Muscle layer of colon (tissue), 2 donors: ENCODE data around the gene ABLIM2.

Experiments used
- H3K27ac ChIP-seq: one replicate; pipeline ENCODE4 v1.7.0; 2013; ENCODE audit warnings: low read depth, mild to moderate bottlenecking, low read length, moderate library complexity
- H3K27me3 ChIP-seq, 2 donors: one replicate each; pipeline ENCODE4 v1.7.0; 2013; ENCODE audit warnings: low read length in 2 of 2, mild to moderate bottlenecking in 2 of 2; ENCODE audit not compliant: insufficient read depth in 2 of 2, control insufficient read depth in 1 of 2
- H3K36me3 ChIP-seq: one replicate; pipeline ENCODE4 v1.7.0; 2013; ENCODE audit warnings: mild to moderate bottlenecking, low read length; ENCODE audit not compliant: insufficient read depth
- H3K4me1 ChIP-seq: one replicate; pipeline ENCODE4 v1.7.0; 2013; ENCODE audit warnings: mild to moderate bottlenecking, low read length; ENCODE audit not compliant: insufficient read depth
- H3K4me3 ChIP-seq, 2 donors: one replicate each; pipeline ENCODE4 v1.7.0; 2013; ENCODE audit warnings: low read length in 2 of 2, low read depth in 1 of 2, mild to moderate bottlenecking in 1 of 2, moderate library complexity in 1 of 2
- H3K9ac ChIP-seq: one replicate; pipeline ENCODE4 v1.7.0; 2013; ENCODE audit warnings: low read length
- H3K9me3 ChIP-seq: one replicate; pipeline ENCODE4 v1.7.0; 2013; ENCODE audit warnings: mild to moderate bottlenecking, low read length
- donor health status: abdominal sarcoma.
- donor health status: Adenocarcinoma of cecum.

The ABLIM2 gene

DNA sequence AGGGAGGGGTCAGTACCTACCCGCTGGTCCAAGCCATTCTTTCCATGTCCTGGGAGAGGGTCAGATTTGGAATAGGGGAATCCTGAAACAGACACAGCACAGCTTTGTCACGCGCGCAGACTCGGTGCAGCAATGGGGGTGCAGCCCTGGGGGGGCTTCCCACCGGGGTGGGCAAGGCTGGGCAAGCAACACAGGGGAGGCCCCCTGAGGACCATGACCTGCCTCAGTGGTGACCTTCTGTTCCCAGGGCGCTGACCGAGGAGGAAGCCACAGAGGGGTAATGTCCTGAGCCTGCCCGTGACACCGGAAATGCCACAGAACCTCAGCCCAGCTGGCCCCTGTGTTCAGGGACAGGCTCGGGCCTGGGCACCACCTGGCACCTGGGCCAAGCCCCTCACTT lies 165.8 kb downstream of the ABLIM2 start:
- Histone ChIP-seq H3K4me1 (no peaks in the 10 kb centered on the region), H3K9me3 (no peaks in the 10 kb centered on the region), H3K9ac (no peak overlapping the region), H3K27ac (no peak overlapping the region), H3K4me3 (no peak overlapping the region), H3K36me3 (no peaks in the 10 kb centered on the region), H3K27me3 (no peaks in the 10 kb centered on the region)

DNA sequence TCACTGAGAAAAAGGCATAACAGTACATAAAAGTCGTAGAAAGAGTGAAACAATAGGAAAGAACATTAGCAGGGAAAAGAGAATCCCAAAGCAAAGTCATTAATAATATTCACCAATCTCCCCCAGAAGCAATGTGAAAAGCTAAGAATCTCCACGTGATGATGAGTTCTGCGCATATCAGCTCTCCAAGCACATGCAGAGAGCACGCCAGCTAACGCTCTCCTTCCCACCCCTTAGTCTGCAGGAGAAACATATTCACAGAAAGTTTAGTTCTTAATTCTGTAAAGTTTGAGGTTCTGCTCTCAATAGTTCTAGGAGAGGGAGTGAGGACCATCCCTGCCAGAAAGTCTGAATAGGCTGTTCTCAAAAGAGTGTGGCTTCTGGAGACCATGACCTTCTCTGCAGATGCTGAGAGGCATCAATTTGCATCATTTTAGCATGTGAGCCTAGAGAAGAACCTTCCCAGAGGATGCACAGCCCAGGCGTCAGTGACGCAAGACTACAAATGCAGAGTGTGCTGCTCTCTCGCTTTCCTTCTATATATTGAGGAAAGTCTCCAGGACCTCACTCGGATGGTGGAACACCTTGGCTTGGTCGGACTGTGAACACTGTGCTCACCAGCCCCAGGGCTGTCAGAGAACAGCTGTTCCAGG lies 167.7 kb downstream of the ABLIM2 start:
- Histone ChIP-seq H3K9me3 (no peaks in the 10 kb centered on the region), H3K27me3 (no peaks in the 10 kb centered on the region), H3K4me1 (no peaks in the 10 kb centered on the region), H3K9ac (no peak overlapping the region), H3K4me3 (no peak overlapping the region), H3K36me3 (no peaks in the 10 kb centered on the region), H3K27ac (no peak overlapping the region)

DNA sequence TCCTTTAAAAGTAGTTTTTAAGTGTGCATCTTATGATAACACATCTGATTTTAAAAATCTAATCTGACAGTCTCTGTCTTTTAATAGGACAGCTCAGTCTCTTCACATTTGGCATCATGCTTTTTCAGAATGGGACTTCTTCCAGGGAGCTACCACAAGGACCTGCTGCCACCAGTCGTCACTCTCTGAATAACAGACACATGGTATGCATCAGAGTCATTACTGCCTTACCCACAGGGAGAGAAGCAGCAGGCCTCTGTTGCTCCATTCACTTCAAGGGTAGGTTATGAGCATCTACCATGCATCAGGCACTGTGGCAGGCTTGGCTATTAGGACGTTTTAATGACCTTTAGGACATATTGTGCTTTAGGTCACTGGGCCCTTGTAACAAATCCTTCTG lies 169.0 kb downstream of the ABLIM2 start:
- Histone ChIP-seq H3K36me3 (no peaks in the 10 kb centered on the region), H3K4me3 (no peak overlapping the region), H3K4me1 (no peaks in the 10 kb centered on the region), H3K27me3 (no peaks in the 10 kb centered on the region), H3K9ac (no peak overlapping the region), H3K9me3 (no peaks in the 10 kb centered on the region), H3K27ac (no peak overlapping the region)

DNA sequence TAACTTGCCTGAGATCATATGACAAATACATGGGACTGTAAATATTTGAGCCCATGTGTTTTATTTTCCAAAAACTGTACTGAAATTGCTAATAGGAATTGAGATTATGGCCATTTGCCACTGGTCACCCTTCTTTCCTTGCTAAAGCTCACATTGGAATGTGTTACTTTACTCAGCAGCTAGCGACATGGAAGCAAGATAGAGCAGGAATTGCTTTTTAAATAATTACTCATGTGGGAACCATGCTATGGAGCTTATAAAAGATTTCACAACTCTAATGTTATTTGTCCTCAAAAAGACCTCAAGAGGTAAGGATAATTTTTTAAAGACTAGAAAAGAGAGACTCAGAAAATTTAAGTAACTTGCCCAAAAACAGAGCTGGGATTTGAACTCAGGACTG lies 170.2 kb downstream of the ABLIM2 start:
- H3K9me3 ChIP-seq = no peaks in the 10 kb centered on the region

DNA sequence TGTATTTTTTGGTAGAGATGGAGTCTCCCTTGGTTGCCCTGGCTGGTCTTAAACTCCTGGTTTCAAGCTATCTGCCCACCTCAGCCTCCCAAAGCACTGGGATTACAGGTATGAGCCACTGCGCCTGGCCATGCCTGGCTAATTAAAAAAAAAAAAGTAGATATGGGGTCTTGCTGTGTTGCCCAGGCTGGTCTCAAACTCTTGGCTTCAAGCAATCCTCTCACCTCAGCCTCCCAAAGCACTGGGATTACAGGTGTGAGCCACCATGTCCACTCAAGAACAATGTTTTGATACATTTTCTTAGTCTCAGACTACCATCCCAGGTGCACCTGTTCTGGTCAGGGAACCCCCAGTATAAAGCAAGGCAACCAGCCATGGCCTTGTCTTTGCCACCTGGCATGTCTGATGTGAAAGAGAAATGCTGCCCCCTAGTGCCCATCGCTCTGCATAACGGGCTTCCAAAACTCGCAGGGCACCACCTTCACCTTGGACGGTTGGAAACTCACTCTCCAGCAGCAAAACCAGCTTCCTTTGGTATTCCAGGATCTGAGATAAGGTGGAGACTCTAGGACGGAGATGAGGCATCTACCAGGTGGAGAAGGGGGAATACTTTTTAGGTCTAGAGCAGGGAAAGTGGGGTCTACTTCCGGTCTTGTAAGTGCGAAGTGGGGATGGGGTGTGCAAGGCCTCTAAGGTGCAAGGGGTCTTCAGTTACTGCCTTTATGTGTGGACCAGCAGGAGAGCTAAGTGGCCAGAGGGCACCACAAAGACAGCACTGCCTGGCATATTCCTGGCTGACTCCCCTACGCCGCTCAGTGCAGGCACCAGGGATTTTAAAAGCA lies 171.2 kb downstream of the ABLIM2 start:
- no peaks in the 10 kb centered on the region for H3K4me1 ChIP-seq
- no peak overlapping the region for H3K4me3 ChIP-seq
- no peaks in the 10 kb centered on the region for H3K9me3 ChIP-seq
- no peak overlapping the region for H3K27ac ChIP-seq
- no peaks in the 10 kb centered on the region for H3K36me3 ChIP-seq
- no peaks in the 10 kb centered on the region for H3K27me3 ChIP-seq
- no peak overlapping the region for H3K9ac ChIP-seq

More for the DNA sequence above, 170.2 kb downstream of the ABLIM2 start:
- no peak overlapping the region for H3K4me3 ChIP-seq
- H3K27me3 ChIP-seq = no peaks in the 10 kb centered on the region
- H3K4me1 ChIP-seq = no peaks in the 10 kb centered on the region
- no peak overlapping the region for H3K9ac ChIP-seq
- H3K36me3 ChIP-seq = no peaks in the 10 kb centered on the region
- H3K27ac ChIP-seq = no peak overlapping the region

DNA sequence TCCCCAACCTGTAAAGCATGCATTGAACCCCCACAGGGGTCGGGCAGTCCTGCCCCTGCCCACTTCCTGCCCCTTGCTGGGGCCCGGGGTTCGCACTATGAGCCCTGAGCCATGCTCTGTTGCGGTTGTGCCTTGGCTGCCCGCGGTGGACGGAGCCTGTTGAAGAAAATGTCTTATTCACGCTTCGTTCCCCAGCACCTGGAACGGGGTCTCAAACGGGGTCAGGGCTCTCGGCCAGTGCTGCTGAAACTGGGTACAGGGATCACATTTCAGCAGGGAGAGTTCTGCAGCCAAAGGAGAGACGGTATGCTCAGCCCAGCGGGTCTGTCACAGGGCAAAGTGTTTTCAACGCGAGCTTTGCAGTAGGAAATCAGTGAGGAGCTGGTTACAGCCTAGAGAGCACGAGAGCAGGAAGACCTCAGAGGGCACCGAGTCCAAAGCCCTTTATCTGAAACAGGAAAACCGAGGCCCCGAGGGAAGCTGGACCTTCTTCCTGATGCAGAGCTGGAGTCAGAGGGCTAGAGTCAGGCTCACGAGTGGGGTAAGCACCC lies 172.6 kb downstream of the ABLIM2 start:
- Histone ChIP-seq H3K4me3 (no peak overlapping the region), H3K4me1 (no peaks in the 10 kb centered on the region), H3K36me3 (no peaks in the 10 kb centered on the region), H3K9ac (no peak overlapping the region), H3K9me3 (no peaks in the 10 kb centered on the region), H3K27me3 (no peaks in the 10 kb centered on the region), H3K27ac (no peak overlapping the region)

DNA sequence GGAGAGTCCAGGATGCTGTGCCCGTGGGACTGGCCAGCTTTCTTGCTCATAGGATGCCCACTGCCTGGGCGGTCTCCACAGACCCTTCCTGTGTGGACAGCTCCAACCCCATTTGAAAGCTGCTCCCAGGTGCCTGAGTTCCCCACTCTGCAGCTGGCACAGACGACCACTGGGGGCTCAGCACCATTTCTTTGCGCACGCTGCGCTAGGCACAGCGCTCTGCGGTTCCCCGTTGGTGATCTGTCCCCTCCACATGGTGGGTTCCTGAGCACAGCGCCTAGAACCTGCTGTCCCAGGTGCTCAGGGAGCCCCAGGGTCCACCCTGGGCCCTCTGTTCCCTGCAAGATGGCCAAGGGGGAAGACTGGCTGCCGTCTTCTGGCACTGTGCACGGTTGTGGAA lies 173.5 kb downstream of the ABLIM2 start:
- Histone ChIP-seq H3K27me3 (no peaks in the 10 kb centered on the region), H3K9me3 (no peaks in the 10 kb centered on the region), H3K4me3 (no peak overlapping the region), H3K36me3 (no peaks in the 10 kb centered on the region), H3K27ac (no peak overlapping the region), H3K4me1 (no peaks in the 10 kb centered on the region), H3K9ac (no peak overlapping the region)

DNA sequence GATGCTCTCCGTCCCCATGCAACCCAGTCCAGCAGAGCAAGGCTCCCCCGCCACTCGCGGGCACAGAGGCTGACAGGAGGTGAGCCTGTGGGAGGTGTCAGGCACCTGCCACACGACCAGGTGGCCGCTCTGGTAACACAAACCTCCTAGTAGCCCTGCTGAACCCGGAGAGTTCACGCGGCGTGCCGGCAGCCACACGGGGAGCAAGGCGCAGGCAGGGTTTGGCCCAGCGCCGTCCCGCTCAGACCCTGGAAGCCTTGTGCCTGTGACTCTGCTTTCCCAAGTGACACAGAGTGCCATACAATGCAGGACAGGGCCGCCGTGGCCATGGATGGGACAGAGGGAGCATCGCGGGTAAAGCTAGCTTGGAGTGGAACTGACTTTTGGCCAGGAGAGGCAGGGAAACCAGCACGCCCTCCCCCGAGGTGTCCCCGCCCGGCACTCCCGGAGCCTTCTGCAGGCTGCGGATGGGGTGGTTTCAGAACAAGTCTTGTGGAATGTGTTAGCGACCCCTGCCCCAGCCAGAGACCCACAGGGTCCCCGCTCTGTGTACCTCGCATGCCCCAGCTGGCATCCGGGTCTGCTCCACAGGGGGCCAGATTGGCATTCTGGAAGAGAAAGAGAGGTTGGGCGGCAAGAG lies 174.2 kb downstream of the ABLIM2 start:
- Histone ChIP-seq H3K27ac (no peak overlapping the region), H3K9ac (no peak overlapping the region), H3K9me3 (no peaks in the 10 kb centered on the region), H3K36me3 (no peaks in the 10 kb centered on the region), H3K27me3 (no peaks in the 10 kb centered on the region), H3K4me1 (no peaks in the 10 kb centered on the region), H3K4me3 (no peak overlapping the region)

DNA sequence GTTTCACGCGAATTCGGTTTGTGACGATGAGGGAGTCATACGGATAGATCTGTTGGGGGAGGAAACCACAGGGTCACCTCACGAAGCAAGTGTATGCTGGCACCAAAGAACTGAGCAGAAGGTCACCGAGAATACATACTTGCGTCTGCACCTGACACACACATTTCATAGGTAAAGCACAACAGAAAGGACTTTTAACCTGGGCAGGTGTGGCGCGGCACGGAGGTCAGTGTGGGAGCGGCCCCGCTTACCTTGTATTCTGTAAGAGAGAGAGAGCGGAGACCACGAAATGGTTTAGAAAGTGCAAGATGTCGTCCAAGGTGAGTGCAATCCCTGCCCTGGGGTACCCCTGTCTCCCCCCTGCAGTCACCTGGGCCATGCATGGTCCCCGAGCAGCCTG lies 175.3 kb downstream of the ABLIM2 start:
- H3K27me3 ChIP-seq = no peaks in the 10 kb centered on the region
- H3K27ac ChIP-seq = no peak overlapping the region
- H3K4me1 ChIP-seq = peaks cover 6% of the 10 kb centered on the region
- no peaks in the 10 kb centered on the region for H3K36me3 ChIP-seq
- H3K9ac ChIP-seq = no peak overlapping the region
- no peaks in the 10 kb centered on the region for H3K9me3 ChIP-seq
- no peak overlapping the region for H3K4me3 ChIP-seq

DNA sequence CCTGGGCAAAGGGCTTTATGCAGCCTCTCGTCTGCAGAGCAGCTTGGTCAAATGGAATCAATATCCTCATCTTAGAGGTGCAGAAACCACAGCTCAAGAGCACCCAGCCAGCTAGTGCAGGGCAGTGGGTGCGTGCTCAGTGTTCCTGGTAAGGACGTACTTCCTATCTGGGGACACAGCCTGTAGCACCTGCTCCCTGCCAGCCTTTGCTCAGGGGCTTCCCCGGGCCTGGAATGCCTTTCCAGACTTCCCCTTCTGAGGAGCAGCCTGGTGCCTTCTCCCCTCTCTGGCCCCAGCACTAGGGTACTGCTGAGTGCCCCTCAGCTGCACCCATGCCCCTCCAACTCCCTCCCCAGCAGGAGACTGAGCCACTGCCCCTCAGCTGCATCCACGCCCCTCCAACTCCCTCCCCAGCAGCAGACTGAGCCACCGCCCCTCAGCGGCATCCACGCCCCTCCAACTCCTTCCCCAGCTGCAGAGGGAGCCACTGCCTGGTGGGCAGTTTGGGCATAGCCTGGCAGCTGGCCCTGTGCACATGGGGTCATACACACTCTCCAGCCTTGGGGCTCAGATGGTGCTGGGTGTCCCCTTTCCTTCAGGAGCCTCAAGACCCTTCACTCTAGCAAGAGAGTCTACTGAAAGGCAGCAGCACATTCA lies 176.7 kb downstream of the ABLIM2 start:
- H3K27me3 ChIP-seq = no peaks in the 10 kb centered on the region
- peaks cover 9% of the 10 kb centered on the region for H3K4me1 ChIP-seq
- H3K36me3 ChIP-seq = no peaks in the 10 kb centered on the region
- H3K9me3 ChIP-seq = no peaks in the 10 kb centered on the region
- H3K9ac ChIP-seq = no peak overlapping the region
- no peak overlapping the region for H3K27ac ChIP-seq
- no peak overlapping the region for H3K4me3 ChIP-seq

DNA sequence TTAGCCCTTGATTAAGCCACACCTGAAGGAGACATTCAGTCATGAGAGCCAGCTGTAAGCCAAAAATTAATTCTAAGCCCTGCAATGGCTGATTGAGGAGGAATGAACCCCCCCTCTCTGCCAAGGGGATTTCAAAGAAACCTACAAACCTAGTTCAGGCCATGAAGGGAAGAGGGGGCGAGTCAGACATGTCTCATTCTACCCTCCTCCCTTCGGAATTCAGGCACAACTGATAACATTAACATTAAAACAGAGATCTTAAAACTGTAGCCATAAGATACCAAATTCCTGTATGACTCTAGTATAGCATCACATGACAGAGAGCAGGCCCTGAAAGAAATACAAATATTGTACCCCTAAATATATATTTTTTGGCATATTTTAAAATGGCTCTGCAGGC lies 178.6 kb downstream of the ABLIM2 start:
- H3K27me3 ChIP-seq = no peaks in the 10 kb centered on the region
- H3K27ac ChIP-seq = no peak overlapping the region
- no peak overlapping the region for H3K9ac ChIP-seq
- H3K4me3 ChIP-seq = no peak overlapping the region
- peaks cover 9% of the 10 kb centered on the region for H3K4me1 ChIP-seq
- no peaks in the 10 kb centered on the region for H3K9me3 ChIP-seq
- no peaks in the 10 kb centered on the region for H3K36me3 ChIP-seq
